GM12872 (cell line): ENCODE measurements around the gene SLC1A2.

Source experiments
- CTCF ChIP-seq: IDR thresholded peaks from 3 replicates; pipeline ENCODE4 v1.5.1; 2011; ENCODE audit warnings: low read depth, mild to moderate bottlenecking, low read length, moderate library complexity; ENCODE audit not compliant: insufficient read depth

The SLC1A2 gene

GRCh38 chr11:35337914-35338305 is 81.4 kb downstream of the SLC1A2 start:
- TF ChIP-seq CTCF = no peak

- TF ChIP-seq CTCF = no peak
Measured at GRCh38 chr11:35337136-35337913, 82.0 kb downstream of the SLC1A2 start.

GRCh38 chr11:35336726-35337125 is 82.6 kb downstream of the SLC1A2 start:
- no peak for TF ChIP-seq CTCF

GRCh38 chr11:35335226-35335625 is 84.1 kb downstream of the SLC1A2 start:
- no peak for TF ChIP-seq CTCF

GRCh38 chr11:35334385-35335090 is 84.8 kb downstream of the SLC1A2 start:
- no peak for TF ChIP-seq CTCF

GRCh38 chr11:35332524-35332923 is 86.8 kb downstream of the SLC1A2 start:
- no peak for TF ChIP-seq CTCF

- no peak for TF ChIP-seq CTCF
Measured at GRCh38 chr11:35330931-35331330, 88.4 kb downstream of the SLC1A2 start.
